ENCODE measurements around the gene FAM170B.

FAM170B gene

GRCh38 chr10:49110684-49111319 lies 23.0 kb downstream of the FAM170B start:
- Histone ChIP-seq H4K20me1 (no peaks in the 10 kb centered on the region; a peak in 1 of 22 replicates), H3K4me3 (no peak overlapping the region), H3K4me2 (no peak overlapping the region), H3K27me3 (peaks cover 24 to 33% (median 27%) of the 10 kb centered on the region in 11 experiments), H3K9ac (no peak overlapping the region), H3K36me3 (no peaks in the 10 kb centered on the region), H3K27ac (no peak overlapping the region), H3K4me1 (peaks cover 0 to 6% (median 2%) of the 10 kb centered on the region in 10 experiments; a peak in 13 of 20 replicates), H3K9me3 (replicated peaks in 1 of 11) (no peaks in the 10 kb centered on the region)
- no peak for TF ChIP-seq Cebpa-rat (IDR thresholded peaks at IDR 0.05)

DNA sequence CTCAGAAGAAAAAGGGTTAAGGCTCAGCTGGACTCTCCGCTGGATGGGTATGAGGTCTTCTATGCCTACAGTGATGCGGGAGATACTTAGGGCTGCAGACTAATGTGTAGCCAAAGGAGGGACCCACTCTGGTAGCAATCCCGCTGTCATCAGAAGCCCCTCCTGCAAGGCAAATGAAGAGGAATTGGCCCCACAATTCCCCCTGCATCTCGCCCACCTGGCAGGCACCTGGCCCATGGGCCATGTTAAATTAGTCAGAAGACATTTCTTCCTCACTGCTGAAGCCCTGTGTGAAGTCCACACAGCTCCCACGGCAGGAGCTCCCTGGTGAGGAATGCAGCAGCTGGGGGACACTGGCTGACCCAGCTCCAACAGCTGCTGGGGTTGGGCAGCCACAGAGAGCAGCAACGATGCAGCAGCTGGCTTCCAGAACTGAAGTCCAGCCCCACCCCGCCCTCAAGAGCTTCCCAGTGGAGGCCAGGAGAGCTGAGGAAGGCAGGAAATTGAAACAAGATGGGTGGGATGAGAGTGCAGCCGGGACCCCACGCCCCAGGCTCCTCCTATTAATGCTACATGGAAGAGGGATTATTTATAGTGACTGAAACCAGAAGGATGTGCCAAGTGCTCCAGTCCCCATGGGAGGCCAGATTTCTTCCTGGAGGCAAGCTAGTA lies 24.0 kb downstream of the FAM170B start:
- Histone ChIP-seq H3K36me3 (no peaks in the 10 kb centered on the region), H4K20me1 (no peaks in the 10 kb centered on the region; a peak in 1 of 22 replicates), H3K4me3 (no peak overlapping the region), H3K4me1 (peaks cover 0 to 6% (median 0%) of the 10 kb centered on the region in 10 experiments; a peak in 2 of 20 replicates), H3K9ac (no peak overlapping the region), H3K27me3 (peaks cover 14 to 23% (median 17%) of the 10 kb centered on the region in 11 experiments), H3K27ac (no peak overlapping the region), H3K4me2 (no peak overlapping the region), H3K9me3 (replicated peaks in 1 of 11) (no peaks in the 10 kb centered on the region)
- TF ChIP-seq Cebpa-rat (IDR thresholded peaks at IDR 0.05), result no peak

DNA sequence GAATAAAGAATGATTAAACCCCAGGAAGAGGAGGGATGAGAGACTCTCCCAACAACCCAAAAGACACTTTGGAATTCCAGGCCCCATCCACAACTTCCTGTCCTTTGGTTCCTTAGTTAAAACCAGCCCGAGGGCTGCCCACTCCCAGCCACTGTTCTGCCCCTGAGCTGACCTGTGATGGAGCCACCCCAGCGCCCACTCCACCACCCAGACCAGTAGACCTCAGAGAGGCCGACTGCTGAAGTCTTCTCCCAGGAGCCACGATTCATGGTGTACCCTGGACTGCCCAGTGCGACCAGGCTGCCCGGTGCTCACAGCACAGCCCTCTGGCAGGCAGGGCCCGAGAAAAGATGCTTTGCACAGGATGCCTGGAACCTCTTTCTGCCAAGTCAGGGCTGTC lies 25.2 kb downstream of the FAM170B start:
- Histone ChIP-seq H4K20me1 (no peaks in the 10 kb centered on the region), H3K9me3 (replicated peaks in 1 of 11) (no peaks in the 10 kb centered on the region), H3K36me3 (no peaks in the 10 kb centered on the region), H3K9ac (no peak overlapping the region), H3K4me2 (no peak overlapping the region), H3K27me3 (peaks cover 3 to 11% (median 6%) of the 10 kb centered on the region in 11 experiments; a peak in 21 of 22 replicates), H3K4me3 (no peak overlapping the region), H3K4me1 (peaks cover 0 to 6% (median 0%) of the 10 kb centered on the region in 10 experiments; a peak in 2 of 20 replicates), H3K27ac (no peak overlapping the region)
- TF ChIP-seq Cebpa-rat (IDR thresholded peaks at IDR 0.05), result no peak

- peaks cover 0 to 6% (median 0%) of the 10 kb centered on the region in 10 experiments; a peak in 2 of 20 replicates for H3K4me1 ChIP-seq
- H3K36me3 ChIP-seq, result no peaks in the 10 kb centered on the region
- no peak overlapping the region for H3K9ac ChIP-seq
- no peaks in the 10 kb centered on the region for H4K20me1 ChIP-seq
- H3K27ac ChIP-seq, result no peak overlapping the region
- H3K4me3 ChIP-seq, result no peak overlapping the region
- H3K9me3 ChIP-seq (replicated peaks in 1 of 11), result no peaks in the 10 kb centered on the region
- no peak overlapping the region for H3K4me2 ChIP-seq
- TF ChIP-seq Cebpa-rat (IDR thresholded peaks at IDR 0.05), result no peak
- H3K27me3 ChIP-seq, result peaks cover 0 to 3% (median 0%) of the 10 kb centered on the region in 11 experiments; a peak in 2 of 22 replicates
These were observed 25.9 kb downstream of the FAM170B start for GRCh38 chr10:49107887-49108267.

DNA sequence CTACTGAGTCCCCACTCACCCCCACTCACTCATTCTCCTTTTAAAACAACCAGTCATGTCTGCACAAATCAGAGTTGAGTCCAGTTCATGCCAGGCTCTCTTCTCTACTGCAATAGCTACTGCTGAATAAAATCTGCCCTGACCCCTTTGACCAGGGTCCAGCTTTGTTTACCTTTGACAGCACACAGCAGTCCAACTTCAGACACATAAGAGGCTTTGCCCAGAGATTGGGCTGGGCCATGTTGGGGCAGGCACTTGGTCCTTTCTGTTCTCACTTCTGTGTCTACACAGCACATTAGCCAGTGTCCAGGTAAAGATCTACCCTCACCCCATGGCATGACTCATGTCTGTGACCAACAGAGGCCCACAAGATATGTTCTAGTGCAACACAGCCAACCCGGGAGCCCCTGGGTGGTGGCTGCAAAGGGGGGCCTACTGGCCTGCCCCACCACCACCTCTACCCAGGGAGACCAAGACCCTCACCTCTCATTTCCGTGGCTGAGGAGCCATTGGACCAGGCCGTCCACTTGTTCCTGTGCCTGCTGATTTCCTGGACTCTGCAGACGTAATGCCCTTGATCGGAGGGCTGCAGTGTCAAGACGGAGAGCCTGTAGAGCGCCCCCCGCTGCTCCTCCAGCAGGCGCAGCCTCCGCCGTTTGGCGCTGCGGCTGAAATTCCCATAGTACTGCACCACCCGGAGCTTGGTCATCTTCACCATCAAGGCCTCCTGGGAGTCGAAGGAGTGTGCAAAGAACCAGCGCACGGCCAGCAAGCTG lies 26.5 kb downstream of the FAM170B start:
- Histone ChIP-seq H3K4me3 (no peak overlapping the region), H4K20me1 (no peaks in the 10 kb centered on the region), H3K9me3 (replicated peaks in 1 of 11) (no peaks in the 10 kb centered on the region), H3K36me3 (no peaks in the 10 kb centered on the region), H3K27ac (no peak overlapping the region), H3K4me1 (peaks cover 0 to 6% (median 0%) of the 10 kb centered on the region in 10 experiments; a peak in 2 of 20 replicates), H3K4me2 (no peak overlapping the region), H3K27me3 (no peaks in the 10 kb centered on the region), H3K9ac (no peak overlapping the region)
- no peak for TF ChIP-seq Cebpa-rat (IDR thresholded peaks at IDR 0.05)

- Histone ChIP-seq H3K27ac (no peak overlapping the region), H3K9me3 (replicated peaks in 1 of 11) (no peaks in the 10 kb centered on the region), H3K4me1 (peaks cover 0 to 6% (median 0%) of the 10 kb centered on the region in 10 experiments; a peak in 2 of 20 replicates), H3K4me2 (peak overlapping the region in 2 of 11 experiments; percentile 24 to 42; a peak in 2 of 22 replicates), H3K36me3 (no peaks in the 10 kb centered on the region), H3K9ac (no peak overlapping the region), H4K20me1 (no peaks in the 10 kb centered on the region), H3K4me3 (no peak overlapping the region), H3K27me3 (no peaks in the 10 kb centered on the region)
- TF ChIP-seq Cebpa-rat (IDR thresholded peaks at IDR 0.05), result no peak
These were observed 27.4 kb downstream of the FAM170B start for GRCh38 chr10:49106451-49106850.

GRCh38 chr10:49105076-49105475 lies 28.7 kb downstream of the FAM170B start:
- Histone ChIP-seq H3K4me3 (no peak overlapping the region), H3K9ac (no peak overlapping the region), H3K27ac (no peak overlapping the region), H3K27me3 (no peaks in the 10 kb centered on the region), H4K20me1 (no peaks in the 10 kb centered on the region), H3K4me2 (no peak overlapping the region), H3K4me1 (peaks cover 0 to 6% (median 0%) of the 10 kb centered on the region in 10 experiments; a peak in 2 of 20 replicates), H3K9me3 (replicated peaks in 1 of 11) (no peaks in the 10 kb centered on the region), H3K36me3 (no peaks in the 10 kb centered on the region)
- TF ChIP-seq Cebpa-rat (IDR thresholded peaks at IDR 0.05), result no peak

DNA sequence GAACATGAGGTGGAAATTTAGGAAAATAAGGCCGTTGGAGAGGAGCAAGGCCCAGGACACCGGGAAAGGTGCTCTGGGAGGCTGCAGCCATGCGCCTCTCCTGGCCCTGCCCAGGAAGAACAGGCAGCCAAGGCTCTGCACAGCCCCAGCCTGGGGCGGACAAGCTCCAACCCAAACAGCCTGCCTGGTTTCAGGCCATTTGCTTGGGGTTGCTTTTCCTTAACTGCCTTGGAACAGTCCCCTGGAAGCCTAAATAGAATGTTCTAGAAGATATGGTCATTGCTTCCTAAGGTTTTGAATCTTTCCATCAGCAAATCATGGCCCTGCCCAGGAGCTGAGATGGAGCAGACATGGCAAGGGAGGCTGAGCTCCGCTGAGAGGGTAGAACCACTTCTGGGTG lies 29.5 kb downstream of the FAM170B start:
- Histone ChIP-seq H3K4me3 (no peak overlapping the region), H3K9ac (no peak overlapping the region), H3K4me2 (no peak overlapping the region), H3K27ac (no peak overlapping the region), H3K36me3 (no peaks in the 10 kb centered on the region), H3K9me3 (replicated peaks in 1 of 11) (no peaks in the 10 kb centered on the region), H4K20me1 (no peaks in the 10 kb centered on the region), H3K27me3 (no peaks in the 10 kb centered on the region), H3K4me1 (peaks cover 0 to 6% (median 0%) of the 10 kb centered on the region in 10 experiments; a peak in 2 of 20 replicates)
- TF ChIP-seq Cebpa-rat (IDR thresholded peaks at IDR 0.05), result no peak

GRCh38 chr10:49103761-49104160 lies 30.1 kb downstream of the FAM170B start:
- H4K20me1 ChIP-seq, result no peaks in the 10 kb centered on the region
- no peak overlapping the region for H3K27ac ChIP-seq
- H3K9ac ChIP-seq, result no peak overlapping the region
- H3K4me1 ChIP-seq, result peaks cover 0 to 6% (median 0%) of the 10 kb centered on the region in 10 experiments; a peak in 2 of 20 replicates
- no peak overlapping the region for H3K4me3 ChIP-seq
- no peaks in the 10 kb centered on the region for H3K9me3 ChIP-seq (replicated peaks in 1 of 11)
- H3K27me3 ChIP-seq, result no peaks in the 10 kb centered on the region
- TF ChIP-seq Cebpa-rat (IDR thresholded peaks at IDR 0.05), result no peak
- H3K4me2 ChIP-seq, result no peak overlapping the region
- no peaks in the 10 kb centered on the region for H3K36me3 ChIP-seq

All from BLaER1 treated with 17β-estradiol and CSF1 and Interleukin-3, amounts not matched to agents 10 nM and 100 nM (cell line).